ENCODE measurements around the gene IARS1. TPM values are rescaled to one million over a fixed set of nuclear protein-coding genes. Genes with fewer than 3 reads are reported as not detected.

Gene IARS1
- total and polyA plus RNA-seq, 2 of the 13 experiments (the other 11 are each of a cell fraction or from before 2014, with no cell fraction given): 55.9 to 185 TPM

- no peak overlapping the region for H3K27ac ChIP-seq (ENCODE audit: extremely low read length, insufficient read depth, low read length)
- no peak overlapping the region for H3K4me3 ChIP-seq (replicated peaks in 1 of 3; ENCODE audit: insufficient read depth in 1 of 3, low read depth in 2 of 3, low read length in 3 of 3)
- ChIA-PET CTCF (ENCODE audit: low intra/inter-chr PET ratio, low total read pairs) (no interaction called here), POLR2A (no interaction called here)
- no peak for ATAC-seq
- no peak overlapping the region for H3K9ac ChIP-seq (ENCODE audit: insufficient read depth, low read depth, low read length)
- no TSS peak for BruUV-seq (replicated peaks)
- no peaks in the 10 kb centered on the region for H4K20me1 ChIP-seq (ENCODE audit: insufficient read depth, low read length)
- DNase-seq (ENCODE audit: low spot score): no peak
- no peaks in the 10 kb centered on the region; a peak in 1 of 5 replicates for H3K27me3 ChIP-seq (ENCODE audit: control insufficient read depth in 1 of 2, insufficient read depth in 2 of 2, low read length in 2 of 2)
- H3K4me2 ChIP-seq (ENCODE audit: low read depth, low read length): no peak overlapping the region
- no peak overlapping the region for H2AFZ ChIP-seq (ENCODE audit: low read length)
- no peak for FAIRE-seq
- H3K4me1 ChIP-seq (ENCODE audit: insufficient read depth, low read length): peaks cover 14% of the 10 kb centered on the region
- intact Hi-C loops (cut with micrococcal nuclease; ENCODE audit: unreplicated experiment): no loop called here
- 94% methylated on average over 3 of the region's 3 CpGs for WGBS (ENCODE audit: low lambda C conversion rate)
- no peak for TF ChIP-seq PHB2 (IDR thresholded peaks at IDR 0.05; ENCODE audit: partially characterized antibody)
- TF ChIP-seq FOXA1 (IDR thresholded peaks at IDR 0.05): no peak
- TF ChIP-seq FOXA1 (CRISPR knock-in tag; IDR thresholded peaks at IDR 0.05): no peak
- no peak for TF ChIP-seq HOXA5 (CRISPR knock-in tag; IDR thresholded peaks at IDR 0.05)
- no peak for TF ChIP-seq KDM1A (CRISPR knock-in tag; IDR thresholded peaks at IDR 0.05)
- no peak for TF ChIP-seq ZNF441 (CRISPR knock-in tag; IDR thresholded peaks at IDR 0.05; ENCODE audit: borderline replicate concordance)
- no peak for TF ChIP-seq ZNF670 (CRISPR knock-in tag; IDR thresholded peaks at IDR 0.05; ENCODE audit: borderline replicate concordance)
- no peak for TF ChIP-seq RARG (CRISPR knock-in tag; IDR thresholded peaks at IDR 0.05; ENCODE audit: low read depth)
- no peak for TF ChIP-seq GABPA (IDR thresholded peaks at IDR 0.05; ENCODE audit: low read depth, low read length)
- TF ChIP-seq GABPA (CRISPR knock-in tag; IDR thresholded peaks at IDR 0.05; ENCODE audit: low read depth): no peak
- no peak for TF ChIP-seq SRY (CRISPR knock-in tag; IDR thresholded peaks at IDR 0.05)
- H3K79me2 ChIP-seq (ENCODE audit: insufficient read depth, low read length): peaks cover 5% of the 10 kb centered on the region
- in situ Hi-C loops (cut with HindIII; ENCODE audit: extremely low pct_ligation_motif_present, low pct_unique_long_range_greater_than_20kb): no loop called here
- H3K36me3 ChIP-seq (replicated peaks in 1 of 2; ENCODE audit: control insufficient read depth in 1 of 2, insufficient read depth in 2 of 2, low read length in 2 of 2): peaks cover 10 to 42% of the 10 kb centered on the region in 2 experiments; a peak in 4 of 5 replicates
- H3K9me3 ChIP-seq (ENCODE audit: low read length): no peaks in the 10 kb centered on the region
Observed at GRCh38 chr9:92298036-92298435, 4.5 kb upstream of the IARS1 start.

GRCh38 chr9:92297611-92298010, 4.1 kb upstream of the IARS1 start:
- H4K20me1 ChIP-seq (ENCODE audit: insufficient read depth, low read length): no peaks in the 10 kb centered on the region
- H2AFZ ChIP-seq (ENCODE audit: low read length): no peak overlapping the region
- peaks cover 9% of the 10 kb centered on the region for H3K79me2 ChIP-seq (ENCODE audit: insufficient read depth, low read length)
- TF ChIP-seq MAFF (IDR thresholded peaks at IDR 0.05; ENCODE audit: low read depth, low read length): peak; percentile 29; the same call in 1 of the 2 replicates
- no peak for TF ChIP-seq CBFB (CRISPR knock-in tag; IDR thresholded peaks at IDR 0.05)
- TF ChIP-seq ZNF782 (CRISPR knock-in tag; IDR thresholded peaks at IDR 0.05; ENCODE audit: borderline replicate concordance): no peak
- peaks cover 10 to 38% of the 10 kb centered on the region in 2 experiments; a peak in 4 of 5 replicates for H3K36me3 ChIP-seq (replicated peaks in 1 of 2; ENCODE audit: control insufficient read depth in 1 of 2, insufficient read depth in 2 of 2, low read length in 2 of 2)
- no TSS peak for BruUV-seq (replicated peaks)
- H3K4me2 ChIP-seq (ENCODE audit: low read depth, low read length): no peak overlapping the region
- CTCF ChIA-PET (ENCODE audit: low intra/inter-chr PET ratio, low total read pairs): no interaction called here
- in situ Hi-C loops (cut with HindIII; ENCODE audit: extremely low pct_ligation_motif_present, low pct_unique_long_range_greater_than_20kb): no loop called here
- no peak overlapping the region for H3K4me3 ChIP-seq (replicated peaks in 1 of 3; ENCODE audit: insufficient read depth in 1 of 3, low read depth in 2 of 3, low read length in 3 of 3)
- peaks cover 15% of the 10 kb centered on the region for H3K4me1 ChIP-seq (ENCODE audit: insufficient read depth, low read length)
- no peak overlapping the region for H3K9ac ChIP-seq (ENCODE audit: insufficient read depth, low read depth, low read length)
- H3K27ac ChIP-seq (ENCODE audit: extremely low read length, insufficient read depth, low read length): no peak overlapping the region
- no peaks in the 10 kb centered on the region; a peak in 1 of 5 replicates for H3K27me3 ChIP-seq (ENCODE audit: control insufficient read depth in 1 of 2, insufficient read depth in 2 of 2, low read length in 2 of 2)
- no peaks in the 10 kb centered on the region for H3K9me3 ChIP-seq (ENCODE audit: low read length)
- intact Hi-C loops (cut with micrococcal nuclease; ENCODE audit: unreplicated experiment): no loop called here
- no peak for FAIRE-seq
- POLR2A ChIA-PET: no interaction called here
- no peak for ATAC-seq
- no peak for DNase-seq (ENCODE audit: low spot score)
- 96% methylated on average over 3 of the region's 3 CpGs for whole genome bisulfite sequencing (ENCODE audit: low lambda C conversion rate)
